ENCODE results near the gene ENSA.

- no peak for TF ChIP-seq CTCF (IDR thresholded peaks at IDR 0.05; ENCODE audit: low read depth, low read length)
- TF ChIP-seq POLR2A (IDR thresholded peaks at IDR 0.05; ENCODE audit: extremely low read depth, insufficient read length): no peak
- TF ChIP-seq, protein P1, sequence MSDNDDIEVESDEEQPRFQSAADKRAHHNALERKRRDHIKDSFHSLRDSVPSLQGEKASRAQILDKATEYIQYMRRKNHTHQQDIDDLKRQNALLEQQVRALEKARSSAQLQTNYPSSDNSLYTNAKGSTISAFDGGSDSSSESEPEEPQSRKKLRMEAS (IDR thresholded peaks at IDR 0.05; ENCODE audit: low read depth, low read length): no peak
- TF ChIP-seq MYC (IDR thresholded peaks at IDR 0.05; ENCODE audit: low read depth, low read length): no peak
These were observed 52.4 kb downstream of the ENSA start for GRCh38 chr1:150576794-150577556.
